ENCODE measurements around the gene EHD3. TPM values are rescaled to one million over a fixed set of nuclear protein-coding genes. Genes with fewer than 3 reads are reported as not detected.

The EHD3 gene
- polyA plus RNA-seq, 3 donors = 0.68 to 1.4 (median 1.3) TPM

GRCh38 chr2:31304816-31305215, 70.9 kb downstream of the EHD3 start:
- H3K27ac ChIP-seq (ENCODE audit: low read depth, low read length) = no peak overlapping the region
- 72 to 77% (median 74%) methylated on average over 2 of the region's 2 CpGs for WGBS, 3 donors

- WGBS, 3 donors = 79 to 86% (median 85%) methylated on average over 3 of the region's 3 CpGs
Measured at GRCh38 chr2:31312898-31313297, 78.9 kb downstream of the EHD3 start.

GRCh38 chr2:31314761-31315160, 80.8 kb downstream of the EHD3 start:
- no peak overlapping the region for H3K27ac ChIP-seq (ENCODE audit: low read depth, low read length)

More at GRCh38 chr2:31312898-31313297, 78.9 kb downstream of the EHD3 start:
- no peak overlapping the region for H3K27ac ChIP-seq (ENCODE audit: low read depth, low read length)

GRCh38 chr2:31317396-31317795, 83.4 kb downstream of the EHD3 start:
- H3K27ac ChIP-seq (ENCODE audit: low read depth, low read length) = no peak overlapping the region
- WGBS, 3 donors = 49 to 88% (median 68%) methylated on average over 3 of the region's 3 CpGs

More at GRCh38 chr2:31314761-31315160, 80.8 kb downstream of the EHD3 start:
- WGBS, 3 donors = 91 to 93% (median 93%) methylated on average over 2 of the region's 2 CpGs

- WGBS, 3 donors = 41 to 81% (median 50%) methylated on average over 11 of the region's 11 CpGs
- H3K27ac ChIP-seq (ENCODE audit: low read depth, low read length) = no peak overlapping the region
Measured at GRCh38 chr2:31318361-31319336, 84.7 kb downstream of the EHD3 start.

Other genes starting within 250 kb of the EHD3 start
- 1 to 10 TPM; 1.7 to 3.9 (median 2.1) TPM for gene GALNT14, start 95.7 kb upstream of the EHD3 start, polyA plus RNA-seq
- gene CAPN14, start 16.6 kb upstream of the EHD3 start, polyA plus RNA-seq = under 1 TPM in 1 of 3 donors, not detected in 2; 0.19 TPM
- under 1 TPM in 2 of 3 donors, not detected in 1; 0.10 to 0.28 TPM for gene XDH, start 180.6 kb downstream of the EHD3 start, polyA plus RNA-seq

All from adipose tissue (tissue), 3 donors.